Measurements from ENCODE around the gene HOXC11.
A peak's percentile ranks its signal among the peaks of the same experiment; 100 is the strongest.

HOXC11 gene

DNA sequence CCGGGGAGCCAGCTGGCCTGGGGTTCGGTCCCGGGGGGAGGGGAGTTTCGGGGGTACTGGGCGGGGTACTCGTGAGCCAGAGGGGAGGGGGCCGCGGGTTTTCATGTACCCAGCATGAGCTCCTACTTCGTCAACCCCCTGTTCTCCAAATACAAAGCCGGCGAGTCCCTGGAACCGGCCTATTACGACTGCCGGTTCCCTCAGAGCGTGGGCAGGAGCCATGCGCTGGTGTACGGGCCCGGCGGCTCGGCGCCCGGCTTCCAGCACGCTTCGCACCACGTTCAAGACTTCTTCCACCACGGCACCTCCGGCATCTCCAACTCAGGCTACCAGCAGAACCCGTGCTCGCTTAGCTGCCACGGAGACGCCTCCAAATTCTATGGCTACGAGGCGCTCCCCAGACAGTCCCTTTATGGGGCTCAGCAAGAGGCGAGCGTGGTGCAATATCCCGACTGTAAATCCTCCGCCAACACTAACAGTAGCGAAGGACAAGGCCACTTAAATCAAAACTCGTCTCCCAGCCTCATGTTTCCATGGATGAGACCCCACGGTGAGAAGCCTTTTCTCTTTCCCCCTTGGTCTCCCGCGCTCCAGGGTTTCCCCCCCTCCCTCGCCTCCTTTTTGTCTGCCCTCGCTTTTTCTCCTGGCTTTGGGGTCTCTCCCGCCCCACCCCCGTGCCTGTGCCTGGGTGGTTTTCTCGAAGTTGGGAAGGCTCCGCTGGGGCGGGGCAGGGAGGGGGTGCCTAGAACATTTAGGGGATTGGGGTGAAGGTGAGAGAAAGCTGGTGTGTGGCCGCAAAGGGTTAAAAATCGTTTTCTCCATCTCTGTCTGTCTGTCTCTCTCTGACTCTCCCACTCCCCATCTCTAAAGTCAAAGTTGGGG lies 36.5 kb downstream of the HOXC11 start:
- no peak for DNase-seq

DNA sequence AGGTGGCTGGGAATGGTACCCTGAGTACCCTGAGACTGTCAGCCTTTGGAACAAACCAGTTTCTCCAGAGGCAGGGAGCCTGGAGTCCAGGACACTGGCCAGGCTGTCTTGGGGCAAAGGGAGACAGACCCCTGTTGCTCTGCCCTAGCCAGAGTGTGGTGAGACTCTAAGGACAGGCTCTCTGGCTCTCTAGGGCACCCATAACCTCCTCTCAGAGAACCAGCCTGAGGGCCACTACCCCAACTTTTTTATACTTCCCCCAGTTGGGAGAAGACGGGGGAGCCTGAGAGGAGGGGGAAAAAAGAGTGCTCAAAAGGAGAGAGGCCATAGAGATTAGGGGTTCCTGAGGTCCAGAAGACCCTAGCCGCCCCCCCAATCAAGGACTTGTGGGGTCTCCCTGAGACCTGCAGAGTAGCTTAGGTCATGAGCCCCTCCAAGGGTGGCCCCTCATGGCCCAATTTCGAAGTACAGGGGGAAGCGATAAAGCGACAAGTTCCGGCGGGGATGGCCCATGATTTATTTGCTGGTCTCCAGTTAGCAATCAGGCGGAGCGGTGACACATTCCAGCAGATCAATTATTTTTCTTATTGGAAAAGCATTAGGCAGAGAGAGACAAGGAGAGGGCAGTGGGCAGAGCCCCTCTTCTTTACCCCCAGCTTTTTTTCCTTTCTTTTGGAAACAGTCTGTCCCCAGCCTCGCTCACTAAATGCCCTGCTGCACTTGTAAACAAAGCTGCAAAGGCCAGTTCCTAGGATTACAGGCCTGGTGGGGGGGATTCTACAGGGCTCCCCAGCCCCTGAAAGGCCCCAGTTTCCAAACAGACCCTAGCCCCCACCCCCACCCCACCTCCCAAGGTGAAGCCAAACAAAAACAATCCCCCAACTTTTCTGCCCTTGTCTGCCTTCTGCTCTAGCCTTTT lies 37.4 kb downstream of the HOXC11 start:
- DNase-seq, result no peak

DNA sequence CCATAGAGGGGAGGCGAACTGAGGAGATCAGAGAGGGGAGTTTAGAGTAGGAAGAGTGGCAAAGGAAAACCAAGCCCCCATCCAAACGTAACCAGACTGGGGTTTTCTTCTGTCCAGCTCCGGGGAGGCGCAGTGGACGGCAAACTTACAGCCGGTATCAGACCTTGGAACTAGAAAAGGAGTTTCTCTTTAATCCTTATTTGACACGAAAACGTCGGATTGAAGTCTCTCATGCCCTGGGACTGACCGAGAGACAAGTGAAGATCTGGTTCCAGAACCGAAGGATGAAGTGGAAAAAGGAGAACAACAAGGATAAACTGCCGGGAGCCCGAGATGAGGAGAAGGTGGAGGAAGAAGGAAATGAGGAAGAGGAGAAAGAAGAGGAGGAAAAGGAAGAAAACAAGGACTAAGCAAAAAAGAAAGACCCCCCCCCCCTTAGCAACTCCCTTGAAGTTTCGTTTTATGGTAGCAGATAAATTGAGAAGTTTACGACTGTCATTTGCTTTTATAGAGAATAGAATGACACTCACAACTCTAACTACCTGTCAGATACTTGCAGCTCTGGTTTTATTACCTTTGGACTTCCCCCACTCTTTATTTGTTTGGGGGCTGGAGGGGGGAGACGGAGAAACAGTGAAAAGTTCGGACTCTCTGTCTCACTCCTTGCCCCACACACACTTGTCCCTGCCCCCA lies 38.2 kb downstream of the HOXC11 start:
- no peak for DNase-seq

GRCh38 chr12:54011665-54012532 lies 39.0 kb downstream of the HOXC11 start:
- no peak for DNase-seq

GRCh38 chr12:54012631-54013409 lies 39.9 kb downstream of the HOXC11 start:
- DNase-seq, result no peak

GRCh38 chr12:54014377-54015017 lies 41.6 kb downstream of the HOXC11 start:
- DNase-seq, result no peak

DNA sequence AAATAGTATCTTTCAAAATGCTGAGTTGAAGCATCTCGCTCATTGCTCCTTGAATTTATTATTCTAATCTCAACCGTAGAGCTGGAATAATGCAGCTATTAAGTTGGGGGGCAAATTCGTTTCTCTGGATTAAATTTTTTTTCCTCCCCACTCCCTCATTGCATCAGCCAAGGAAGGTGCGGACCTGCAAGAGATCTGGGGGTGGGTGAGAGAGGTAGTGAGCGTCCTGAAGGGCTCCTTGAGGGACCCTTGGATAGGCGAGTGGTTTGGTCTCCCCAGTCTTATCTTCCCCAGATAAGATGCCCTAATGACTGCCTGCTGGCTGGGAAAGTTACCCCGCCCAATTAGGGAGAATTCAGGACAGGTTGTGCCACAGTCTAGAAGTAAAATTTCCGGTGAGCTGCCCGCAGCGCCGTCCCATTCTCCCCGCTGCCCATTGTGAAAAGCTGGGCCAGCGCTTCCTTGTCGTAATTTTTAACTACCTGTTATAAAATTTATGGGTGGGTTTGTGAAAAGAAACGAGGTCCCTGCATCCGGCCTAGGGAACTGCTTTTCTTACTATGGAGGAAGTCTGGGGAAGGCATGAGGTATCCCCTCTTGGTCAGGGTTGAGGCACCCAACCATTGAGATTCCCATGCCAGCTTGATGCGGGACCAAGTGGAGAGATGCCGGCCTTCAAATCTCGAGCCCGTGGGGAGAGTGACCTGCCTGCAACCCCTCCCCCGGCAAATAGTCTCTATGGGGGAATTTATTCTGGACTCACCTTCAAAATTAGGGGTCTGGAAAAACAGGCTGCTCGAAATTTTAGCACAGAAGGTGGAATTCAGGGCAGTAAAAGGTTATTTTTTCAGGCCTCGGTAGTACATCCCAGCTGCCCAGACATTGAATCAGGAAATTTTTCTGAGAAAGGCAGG lies 42.3 kb downstream of the HOXC11 start:
- DNase-seq, result no peak

GRCh38 chr12:54016051-54016450 lies 43.1 kb downstream of the HOXC11 start:
- no peak for DNase-seq

DNA sequence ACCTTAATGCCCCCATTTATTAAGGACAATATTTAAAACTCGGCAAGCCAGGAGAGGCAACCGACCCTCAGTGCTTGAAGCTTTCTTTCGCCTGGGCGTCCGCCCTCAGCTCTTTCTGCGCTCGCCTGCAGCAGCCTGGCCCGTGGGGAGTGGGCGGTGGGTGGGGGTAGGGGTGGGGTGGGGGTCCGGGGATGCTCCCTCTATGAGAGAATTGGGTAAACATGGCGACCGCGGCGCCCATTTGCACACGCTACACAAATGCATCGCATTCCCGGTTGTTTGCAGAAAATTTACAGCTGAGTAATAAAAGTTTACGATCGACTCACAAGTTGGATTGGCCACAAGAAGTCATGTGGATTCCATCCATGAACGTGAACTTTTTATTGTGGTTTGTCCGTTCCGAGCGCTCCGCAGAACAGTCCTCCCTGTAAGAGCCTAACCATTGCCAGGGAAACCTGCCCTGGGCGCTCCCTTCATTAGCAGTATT lies 43.6 kb downstream of the HOXC11 start:
- no peak for DNase-seq

DNA sequence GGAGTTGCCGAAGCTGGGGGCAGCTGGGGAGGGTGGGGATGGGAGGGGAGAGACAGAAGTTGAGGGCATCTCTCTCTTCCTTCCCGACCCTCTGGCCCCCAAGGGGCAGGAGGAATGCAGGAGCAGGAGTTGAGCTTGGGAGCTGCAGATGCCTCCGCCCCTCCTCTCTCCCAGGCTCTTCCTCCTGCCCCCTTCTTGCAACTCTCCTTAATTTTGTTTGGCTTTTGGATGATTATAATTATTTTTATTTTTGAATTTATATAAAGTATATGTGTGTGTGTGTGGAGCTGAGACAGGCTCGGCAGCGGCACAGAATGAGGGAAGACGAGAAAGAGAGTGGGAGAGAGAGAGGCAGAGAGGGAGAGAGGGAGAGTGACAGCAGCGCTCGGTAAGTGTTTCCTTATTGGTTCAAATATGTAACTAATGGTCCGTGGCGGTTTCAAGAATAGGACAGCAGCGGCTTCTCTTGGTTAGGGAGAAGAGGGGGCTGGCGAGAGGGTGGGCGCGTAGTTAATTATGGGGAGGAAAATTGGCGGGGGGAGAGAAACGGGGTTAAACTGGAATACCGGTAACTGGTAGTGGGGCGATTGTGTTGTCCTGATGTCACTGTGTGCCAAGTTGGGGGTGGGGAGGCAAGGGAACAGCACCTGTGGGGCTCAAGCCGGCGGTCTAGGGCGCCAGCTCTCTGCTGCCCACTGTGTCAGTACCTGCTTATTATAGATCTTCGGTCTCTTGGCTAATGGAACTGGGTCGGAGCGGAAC lies 44.3 kb downstream of the HOXC11 start:
- no peak for DNase-seq

GRCh38 chr12:54017878-54018467 lies 45.0 kb downstream of the HOXC11 start:
- peak in 35 of 56 donors; percentile 1 to 55 (median 22) for DNase-seq

GRCh38 chr12:54018468-54018984 lies 45.6 kb downstream of the HOXC11 start:
- DNase-seq, result no peak

- no peak for DNase-seq
Measured at GRCh38 chr12:54019091-54019811, 46.3 kb downstream of the HOXC11 start.

DNA sequence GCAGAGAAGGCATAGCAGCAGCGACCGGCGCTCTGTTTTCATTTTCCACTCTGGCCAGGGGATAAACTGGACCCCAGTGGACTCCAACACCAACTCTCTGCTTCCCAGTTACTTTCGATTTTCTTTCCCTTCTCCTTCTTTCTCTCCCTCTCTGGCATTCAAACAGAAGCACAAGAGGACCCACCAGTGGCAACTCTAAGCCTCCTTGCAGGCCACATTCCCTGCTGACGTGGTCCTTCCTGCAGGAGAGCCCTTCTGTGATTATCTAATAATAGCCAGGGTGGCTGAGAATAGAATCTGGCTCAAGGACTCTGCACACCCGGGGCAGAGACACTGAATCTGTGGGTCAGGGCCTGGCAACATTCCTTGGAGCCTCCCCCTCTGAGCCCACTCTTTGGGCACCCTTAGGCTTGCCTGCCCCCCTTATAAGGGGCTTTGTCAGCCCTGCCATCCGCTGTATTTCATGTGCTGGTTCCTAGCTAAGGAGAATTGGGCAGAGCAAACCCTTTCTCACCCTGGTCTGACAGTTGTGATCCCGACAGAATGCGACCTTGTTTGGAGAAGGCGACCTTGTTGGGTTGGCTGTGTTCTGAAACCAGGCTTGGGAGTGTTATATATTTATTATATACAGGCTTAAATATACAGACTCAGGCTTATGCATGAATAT lies 47.1 kb downstream of the HOXC11 start:
- no peak for DNase-seq

Data from amygdala (tissue), 56 donors.